Stimulated activated CD8-positive, alpha-beta memory T cell treated with anti-CD3 and anti-CD28 coated beads, Interleukin-2, amount 100 ng/mL, for 48 hours (primary cell): ENCODE data around the gene ATP6V1C2.
A peak's percentile ranks its signal among the peaks of the same experiment; 100 is the strongest.
"Not testable (repeated sequence)": the region's sequence is repeated elsewhere in the genome, so short reads cannot be mapped to it uniquely, and the experiment has no call there.

Experiments
- DNase-seq, 2 donors: peaks; one replicate each; pipeline ENCODE4 v3.0.0-alpha.2; 2020; ENCODE audit warnings: low read depth in 2 of 2

Gene ATP6V1C2

DNA sequence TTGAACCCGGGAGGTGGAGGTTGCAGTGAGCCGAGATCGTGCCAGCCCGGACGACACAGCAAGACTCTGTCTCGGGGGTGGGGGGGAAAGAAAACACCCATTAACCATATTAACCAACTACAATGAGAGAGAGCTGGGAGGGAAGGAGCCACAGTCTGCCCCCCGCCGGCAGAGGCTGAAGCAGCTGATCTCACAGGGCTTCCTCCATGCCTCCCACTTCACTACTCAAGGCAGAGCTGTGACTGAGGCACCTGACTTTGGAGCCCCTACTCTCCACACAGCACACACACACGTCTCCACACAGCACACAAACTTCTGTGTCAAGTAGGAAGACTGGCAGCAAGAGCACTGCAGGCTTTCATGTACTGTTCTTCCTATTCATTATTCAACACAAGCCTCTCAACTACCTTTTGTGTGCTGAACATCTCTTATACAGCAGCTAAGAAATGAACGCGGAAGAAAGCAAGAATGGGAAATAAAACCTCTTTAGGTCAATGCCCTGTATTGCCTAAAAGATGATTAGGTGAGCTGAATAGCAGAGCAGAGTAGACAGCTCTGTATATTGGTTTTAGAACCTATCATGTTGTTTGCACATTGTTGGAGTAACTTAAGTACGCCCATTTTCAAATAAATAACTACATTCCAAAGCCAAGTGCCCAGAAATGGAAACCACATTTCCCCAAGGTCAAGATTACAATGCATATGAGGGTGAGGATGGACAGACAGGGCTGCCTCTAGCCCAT is 65.0 kb downstream of the ATP6V1C2 start:
- no peak for DNase-seq

DNA sequence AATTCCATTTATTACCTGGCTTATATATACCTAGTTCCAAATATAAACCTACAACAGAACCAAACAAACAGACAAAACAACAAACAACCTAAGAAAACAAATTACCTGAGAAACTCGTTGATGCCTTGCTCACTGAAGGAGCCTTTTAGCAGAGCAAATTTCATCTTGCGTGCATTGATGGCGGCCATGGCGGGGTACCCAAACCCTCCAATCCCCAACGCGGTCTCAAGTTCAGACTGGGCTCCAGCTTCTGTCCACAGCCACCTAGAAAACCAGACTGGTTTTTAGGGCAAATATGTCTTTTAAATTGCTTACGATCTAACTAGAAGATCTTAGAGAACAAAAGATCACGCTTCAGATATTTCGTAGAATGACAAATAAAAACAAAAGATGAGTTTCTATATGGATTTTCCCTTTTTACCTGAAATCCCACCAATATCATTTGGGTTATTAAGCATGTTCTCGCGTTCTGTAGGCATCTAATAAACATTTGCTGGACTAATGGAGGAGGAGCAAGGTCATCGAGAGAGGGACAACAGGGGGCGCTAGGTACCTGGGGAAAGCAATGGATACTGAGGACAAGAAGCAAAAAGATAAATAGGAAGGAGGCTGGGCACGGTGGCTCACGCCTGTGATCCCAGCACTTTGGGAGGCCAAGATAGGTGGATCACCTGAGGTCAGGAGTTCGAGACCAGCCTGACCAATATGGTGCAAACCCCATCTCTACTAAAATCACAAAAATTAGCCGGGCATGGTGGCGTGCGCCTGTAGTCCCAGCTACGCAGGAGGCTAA is 65.9 kb downstream of the ATP6V1C2 start:
- peak in 1 of 2 donors; percentile 21 for DNase-seq

DNA sequence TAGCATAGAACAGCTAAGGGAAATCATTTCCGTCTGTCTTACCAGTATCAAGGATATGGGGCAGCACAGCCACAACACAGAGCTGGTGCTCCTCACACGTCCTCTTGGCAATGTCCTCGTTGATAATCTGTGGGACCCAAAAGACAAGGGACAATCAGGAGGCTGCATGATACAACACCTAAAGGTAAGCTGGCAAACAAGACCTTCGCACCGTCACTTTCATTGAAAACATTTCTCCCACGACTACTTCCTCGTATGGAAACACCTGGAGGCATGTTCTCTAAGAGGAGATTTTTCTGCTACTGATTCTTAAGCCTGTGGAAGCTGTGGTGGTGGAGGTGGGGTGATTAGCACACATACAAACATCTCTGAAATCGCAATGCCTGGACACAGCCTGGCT is 67.4 kb downstream of the ATP6V1C2 start:
- no peak for DNase-seq

DNA sequence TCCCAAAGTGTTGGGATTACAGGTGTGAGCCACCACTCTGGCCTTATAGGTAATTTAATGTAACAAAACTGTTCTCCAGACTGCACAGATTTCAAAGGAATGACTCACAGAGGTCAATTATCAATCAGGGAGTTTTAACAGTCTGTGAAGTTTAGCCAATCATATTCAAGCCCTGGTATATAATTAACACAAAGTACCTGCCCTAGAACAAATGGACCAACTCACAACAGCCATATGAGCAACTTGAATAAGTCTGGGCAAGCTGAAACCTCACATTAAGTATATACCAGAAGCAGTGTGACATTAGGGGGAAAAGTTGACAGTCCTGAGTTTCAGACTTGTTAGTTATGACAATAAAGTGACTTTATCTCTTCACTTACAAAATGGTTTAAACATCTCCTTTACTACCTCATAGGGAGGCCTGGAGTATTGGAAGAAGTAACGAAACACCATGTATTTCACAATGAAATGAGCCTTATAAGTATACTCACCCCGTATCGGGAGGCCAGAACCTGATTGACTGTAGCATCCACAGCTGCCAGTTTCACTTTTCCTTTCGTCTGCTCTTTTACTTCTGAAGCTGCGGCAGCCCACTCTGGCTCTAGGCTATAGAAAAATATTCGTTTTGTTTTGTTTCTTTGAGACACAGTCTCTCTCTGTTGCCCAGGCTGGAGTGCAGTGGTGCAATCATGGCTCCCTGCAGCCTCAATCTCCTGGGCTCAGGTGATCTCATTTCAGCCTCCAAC is 69.0 kb downstream of the ATP6V1C2 start:
- DNase-seq, result no peak

DNA sequence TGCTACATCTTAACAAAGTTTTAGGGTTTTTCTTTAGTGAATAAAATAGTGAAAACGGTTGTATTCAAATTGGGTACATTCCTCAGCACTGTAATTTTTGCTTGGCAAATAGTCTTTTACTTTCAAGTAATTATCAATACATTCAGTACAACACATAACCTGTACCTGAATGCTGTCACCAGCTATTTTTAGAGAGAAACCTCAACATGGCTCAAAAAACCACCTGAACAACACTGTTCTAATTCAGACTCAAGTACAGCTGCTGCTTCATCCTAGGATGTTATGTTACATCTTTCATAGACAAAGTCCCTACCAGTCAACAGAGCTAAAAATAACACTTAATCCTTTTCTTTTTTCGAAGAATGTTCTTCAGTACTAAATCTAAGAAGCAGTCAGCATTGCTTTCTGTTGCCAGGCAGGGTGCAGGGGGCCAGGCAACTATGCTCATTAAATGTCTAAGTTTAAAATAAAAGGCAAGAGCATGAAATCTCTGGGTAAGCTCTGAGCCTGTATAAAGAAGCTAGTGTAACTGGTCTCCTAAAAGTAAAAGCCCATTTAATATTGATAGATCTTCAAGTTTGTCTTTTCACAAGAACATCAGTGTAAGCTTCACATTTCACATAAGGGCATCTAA is 70.7 kb downstream of the ATP6V1C2 start:
- DNase-seq, result no peak

DNA sequence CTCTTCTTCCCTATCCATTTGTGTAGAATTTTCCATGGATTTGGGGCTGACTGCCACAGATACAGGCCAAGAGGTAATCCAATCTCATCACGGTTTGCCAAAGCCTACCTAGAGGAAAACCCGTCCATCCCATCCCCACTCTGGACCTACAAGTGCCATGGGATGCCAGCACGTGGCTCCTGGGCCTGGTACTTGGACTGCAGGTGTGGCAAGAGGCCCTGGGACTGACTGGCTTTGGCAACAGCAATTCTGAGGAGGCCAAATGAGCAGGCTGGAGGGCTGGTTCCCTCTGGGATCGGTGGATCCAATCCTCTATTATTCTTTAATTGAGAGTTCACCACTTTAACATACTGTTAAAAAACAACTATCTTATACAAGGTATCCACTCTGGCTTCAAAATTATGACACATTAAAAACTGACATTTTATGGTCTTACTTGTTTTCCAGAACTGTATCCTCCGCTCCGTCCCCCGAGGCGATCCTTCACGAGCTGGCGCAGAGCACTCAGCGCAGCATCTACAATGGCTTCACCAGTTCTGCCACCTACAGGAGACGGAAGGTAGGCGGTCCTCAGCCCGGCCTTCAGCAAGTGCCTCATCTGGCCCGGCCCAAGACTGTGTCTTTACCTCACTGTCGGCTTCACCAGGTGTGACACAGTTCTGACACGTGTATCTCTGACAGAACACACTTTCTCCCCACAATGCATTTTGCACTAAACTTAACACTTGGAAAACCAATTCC is 71.4 kb downstream of the ATP6V1C2 start:
- no peak for DNase-seq

DNA sequence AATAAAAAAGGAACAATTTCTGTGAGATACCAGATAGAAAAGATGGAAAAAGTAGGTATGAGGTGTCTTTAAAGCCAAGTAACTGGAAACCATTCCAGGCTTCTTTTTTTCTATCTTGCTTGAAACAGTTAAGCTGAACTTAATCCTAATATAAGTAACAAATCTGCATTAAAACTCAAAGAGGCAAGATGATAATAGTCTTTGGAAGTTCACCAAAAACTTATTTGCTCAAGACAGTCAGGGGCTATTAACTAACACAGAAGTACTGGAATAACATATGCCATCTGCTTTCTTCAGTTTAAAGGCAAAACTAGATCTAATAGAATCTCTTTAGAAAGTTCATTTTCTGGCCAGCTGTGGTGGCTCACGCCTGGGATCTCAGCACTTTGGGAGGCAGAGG is 72.4 kb downstream of the ATP6V1C2 start:
- DNase-seq, result no peak

DNA sequence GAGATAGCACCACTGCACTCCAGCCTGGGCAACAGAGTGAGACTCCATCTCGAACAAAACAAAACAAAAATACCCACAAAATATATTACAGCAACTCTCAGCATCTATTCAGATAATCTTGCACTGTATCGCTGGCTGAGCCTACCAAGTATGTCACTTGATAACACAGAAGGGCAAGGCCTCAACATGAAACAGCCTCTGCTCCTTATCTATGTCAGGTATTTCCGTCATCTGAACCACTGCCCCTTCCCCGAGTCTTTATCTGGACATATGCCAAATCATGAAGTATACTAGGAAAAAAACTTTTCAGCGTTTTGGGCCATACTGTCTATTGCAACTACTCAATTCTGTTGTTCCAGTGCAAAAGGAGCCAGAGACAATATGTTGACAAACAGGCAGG is 73.4 kb downstream of the ATP6V1C2 start:
- no peak for DNase-seq

DNA sequence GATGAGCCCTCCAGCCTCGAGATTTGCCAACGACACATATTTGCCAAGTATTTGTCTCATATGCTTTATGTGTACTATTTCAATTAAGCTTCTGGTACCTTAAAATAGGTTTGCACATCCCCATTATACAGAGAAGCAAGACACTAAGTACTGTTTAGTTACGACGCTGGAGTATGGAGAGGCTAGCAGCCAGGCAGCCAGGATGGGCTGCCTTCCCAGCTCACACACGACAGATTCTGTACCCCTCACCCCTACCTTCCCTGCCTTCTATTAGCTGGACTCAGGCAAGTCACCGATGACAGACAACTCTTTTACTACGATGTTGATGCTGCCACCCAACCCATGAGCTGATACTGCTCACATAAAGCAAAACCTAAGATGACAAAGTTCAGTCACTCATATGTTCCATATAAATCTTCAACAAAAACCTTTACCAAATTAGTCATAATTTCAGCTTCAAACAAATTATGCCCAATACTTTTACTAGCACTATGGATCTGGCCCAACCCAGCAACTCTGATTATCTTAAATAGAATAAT is 74.1 kb downstream of the ATP6V1C2 start:
- DNase-seq, result no peak

DNA sequence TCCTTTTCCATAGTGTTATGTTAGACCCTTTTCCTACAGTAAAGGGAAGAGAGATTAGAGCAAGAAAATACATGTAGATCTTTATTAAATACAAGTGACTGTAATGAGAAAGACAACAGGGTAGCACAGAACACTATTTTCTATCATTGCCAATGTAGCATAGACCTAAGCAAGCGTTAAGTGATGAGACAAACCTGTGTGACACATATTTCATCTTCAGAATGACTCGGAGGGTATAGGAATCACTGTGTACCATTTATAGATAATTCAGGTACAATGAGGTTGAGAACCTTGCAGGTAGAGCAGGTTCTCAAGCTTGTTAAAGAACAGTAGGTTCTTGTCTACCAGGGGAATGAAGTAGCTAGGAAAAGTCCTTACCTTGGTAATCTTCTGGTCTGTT is 75.3 kb downstream of the ATP6V1C2 start:
- no peak for DNase-seq

DNA sequence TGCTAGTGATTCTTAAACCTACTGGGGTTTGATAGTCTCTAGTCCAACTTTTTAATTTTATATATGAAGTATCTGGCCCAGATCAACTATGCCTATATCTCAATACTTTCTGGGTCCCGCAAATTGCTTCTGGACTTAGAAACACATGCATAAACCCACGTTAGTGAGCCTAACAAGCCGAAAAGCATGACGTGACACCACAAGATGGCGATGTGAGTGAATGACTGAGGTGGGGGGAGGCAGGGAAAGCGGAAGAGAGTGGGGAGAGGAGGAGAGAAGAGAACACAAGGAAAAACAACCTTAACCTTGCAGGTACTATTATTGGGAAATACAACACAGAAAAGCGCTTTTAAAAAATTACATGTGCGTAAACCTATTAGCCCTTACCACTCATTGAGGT is 77.4 kb downstream of the ATP6V1C2 start:
- DNase-seq, result no peak

DNA sequence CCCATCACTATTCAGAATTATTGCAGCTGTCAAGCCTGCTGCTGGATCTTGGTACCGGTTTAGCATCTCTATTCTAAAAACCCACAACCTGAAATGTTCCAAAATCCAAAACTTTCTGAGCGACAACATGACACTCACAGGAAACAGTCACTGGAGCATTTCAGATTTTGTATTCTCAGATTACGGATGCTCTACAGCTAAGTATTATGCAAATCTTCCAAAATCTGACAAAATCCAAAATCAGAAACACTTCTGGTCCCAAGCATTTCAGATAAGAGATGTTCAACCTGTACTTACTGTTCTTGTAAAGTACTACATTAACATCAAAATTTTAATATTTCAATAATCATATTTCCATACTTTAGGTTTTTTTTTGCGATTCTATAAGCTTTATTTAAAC is 78.7 kb downstream of the ATP6V1C2 start:
- no peak for DNase-seq

DNA sequence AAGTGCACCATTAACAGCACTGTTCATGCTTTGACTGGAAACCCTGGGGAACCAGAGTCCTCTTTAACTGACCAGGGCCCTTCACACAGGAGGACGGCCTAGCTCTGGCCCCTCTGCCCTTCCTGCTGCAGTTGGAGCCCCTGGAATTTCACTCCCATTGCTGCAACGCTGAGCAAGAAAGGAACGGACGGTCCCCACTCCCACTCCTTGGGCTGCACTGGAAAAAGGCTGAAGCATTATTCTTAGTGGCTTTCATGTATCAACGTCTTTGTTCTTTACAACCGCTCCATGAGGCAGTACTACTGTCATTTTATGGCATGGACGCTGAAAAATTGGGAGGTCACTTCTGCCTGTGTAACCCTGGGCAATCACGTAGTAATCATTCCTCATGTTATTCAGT is 81.2 kb downstream of the ATP6V1C2 start:
- DNase-seq, result no peak

DNA sequence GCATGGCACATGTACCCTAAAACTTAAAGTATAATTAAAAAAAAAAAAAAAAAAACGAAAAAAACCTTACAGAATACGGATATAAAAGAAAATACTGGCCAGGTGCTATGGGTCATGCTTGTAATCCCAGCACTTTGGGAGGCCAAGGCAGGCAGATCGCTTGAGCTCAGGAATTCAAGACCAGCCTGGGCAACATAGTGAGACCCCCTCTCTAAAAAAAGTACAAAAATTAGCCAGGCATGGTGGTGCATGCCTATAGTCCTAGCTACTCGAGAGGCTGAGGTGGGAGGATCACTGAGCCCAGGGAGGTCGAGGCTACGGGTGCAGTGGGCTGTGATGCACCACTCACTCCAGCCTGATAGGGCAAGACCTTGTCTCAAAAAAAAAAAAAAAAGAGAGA is 84.6 kb downstream of the ATP6V1C2 start:
- DNase-seq, result not testable (repeated sequence)

DNA sequence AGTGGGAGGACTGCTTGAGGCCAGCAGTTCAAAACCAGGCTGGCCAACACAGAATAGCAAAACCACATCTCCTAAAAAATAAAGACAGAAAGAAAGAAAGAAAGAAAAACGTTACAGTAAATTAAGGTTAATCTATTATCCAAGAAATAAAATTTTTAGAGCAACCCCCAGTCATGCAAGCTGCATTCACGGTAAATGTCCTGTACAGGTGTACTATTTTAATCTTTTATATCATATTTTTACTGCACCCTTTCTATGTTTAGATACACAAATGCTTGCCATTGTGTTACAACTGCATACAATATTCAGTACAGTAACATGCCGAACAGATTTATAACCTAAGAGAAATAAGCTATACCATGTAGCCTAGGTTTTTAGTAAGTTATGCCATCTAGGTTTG is 85.1 kb downstream of the ATP6V1C2 start:
- DNase-seq, result no peak

DNA sequence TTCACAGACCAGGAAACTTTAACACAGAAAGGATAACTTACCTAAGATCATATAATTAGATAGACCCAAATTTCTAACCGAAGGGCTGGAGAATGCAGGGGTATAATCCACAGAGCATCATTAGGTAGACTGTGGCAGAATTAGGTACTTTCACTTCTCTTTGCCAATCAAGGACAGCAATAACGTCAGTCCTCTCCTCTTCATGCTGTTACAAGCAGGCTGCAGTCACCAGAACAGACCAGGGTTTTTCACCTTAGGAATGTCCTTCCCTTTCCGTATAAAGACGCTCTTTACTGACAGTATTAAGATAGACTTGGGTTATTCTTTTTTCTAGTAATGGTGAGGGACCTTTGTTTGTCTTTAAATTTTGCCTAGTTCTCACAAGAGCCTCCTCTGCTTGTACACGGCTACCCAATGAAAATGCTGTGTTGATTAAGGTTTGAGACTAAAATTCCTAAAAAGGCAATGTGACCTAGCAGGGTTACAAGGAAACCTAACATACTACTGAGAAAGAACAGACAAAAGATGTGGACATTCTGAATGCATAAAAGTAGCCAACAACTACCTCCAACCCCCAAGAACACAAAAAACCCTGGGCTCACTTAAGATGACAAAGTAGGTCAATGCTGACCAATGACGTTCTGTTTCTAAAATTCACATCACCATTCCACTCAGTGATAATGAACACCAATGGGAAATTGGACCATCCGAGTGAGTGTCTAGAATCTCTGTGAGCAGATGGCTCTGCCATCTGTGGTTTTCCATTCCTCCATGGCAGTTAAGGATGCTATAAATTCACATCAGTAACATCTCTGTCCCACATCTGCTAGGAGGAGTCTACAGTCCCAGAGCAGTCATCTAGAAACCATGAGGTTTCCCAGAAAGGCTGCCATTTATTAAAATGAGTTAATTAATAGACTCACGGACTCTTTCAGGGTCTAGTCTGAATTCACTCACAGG is 89.1 kb downstream of the ATP6V1C2 start:
- no peak for DNase-seq

DNA sequence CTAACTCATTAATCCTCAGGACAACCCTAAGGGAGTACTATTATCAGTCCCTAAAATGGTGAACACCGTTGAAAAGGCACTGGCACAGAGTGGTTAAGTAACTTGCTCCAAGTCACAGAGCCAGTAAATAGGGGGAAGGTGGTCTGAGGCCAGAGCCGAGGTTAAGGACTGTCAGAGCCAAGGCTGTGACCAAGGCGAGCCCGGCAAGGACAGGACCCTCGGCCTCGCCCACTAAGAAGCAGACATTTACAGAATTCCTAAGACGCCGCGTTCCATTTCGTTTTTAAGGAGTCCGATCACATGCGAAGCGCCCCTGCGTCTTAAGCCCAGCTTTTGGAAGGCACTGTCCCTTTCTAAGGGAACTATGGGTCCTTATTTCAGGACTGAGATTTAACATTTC is 90.1 kb downstream of the ATP6V1C2 start:
- DNase-seq, result no peak

DNA sequence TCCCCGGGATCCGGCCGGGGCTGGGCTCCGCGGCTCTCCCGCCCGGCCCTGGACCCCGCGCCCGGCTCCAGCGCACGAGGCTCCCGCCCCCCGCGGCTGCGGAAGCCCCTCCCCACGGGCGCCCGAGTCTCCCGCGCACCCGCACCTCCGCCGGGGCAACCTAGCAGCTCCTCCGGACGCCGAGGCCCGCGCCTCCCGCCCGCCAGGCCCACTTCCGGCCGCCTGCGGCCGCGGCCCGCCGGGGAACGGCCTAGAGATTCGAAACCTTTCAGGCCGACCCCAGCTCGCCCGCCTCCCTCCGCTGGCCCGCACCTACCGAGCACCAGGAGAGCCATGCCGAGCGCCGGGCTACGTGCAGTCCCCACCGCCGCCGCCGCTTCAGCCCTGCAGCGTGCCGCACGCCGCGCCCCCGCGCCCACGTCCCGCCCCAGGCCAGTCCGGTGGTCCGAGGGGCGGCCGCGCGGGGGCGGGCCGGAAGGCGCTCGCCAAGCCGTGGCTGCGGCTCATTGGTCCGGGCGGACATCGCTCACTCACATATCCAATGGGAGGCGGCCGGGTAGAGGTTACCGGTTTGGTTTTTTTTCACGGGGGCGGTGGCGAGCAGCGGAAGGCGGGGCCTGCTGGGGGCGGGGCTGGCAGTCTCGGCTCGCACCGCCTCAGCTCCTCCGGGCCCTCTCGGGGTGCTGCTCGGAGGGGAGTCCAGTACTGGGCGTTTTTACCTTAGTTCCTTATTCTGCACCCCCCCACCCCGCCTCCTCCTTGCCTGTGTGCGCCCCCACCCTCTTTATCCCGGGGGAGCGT is 91.1 kb downstream of the ATP6V1C2 start, which contains the start of gene PDIA6:
PDIA6 (minus strand) TSS at position 424 of the 801 bp plus-strand sequence; CDS start at position 335, 89 bp downstream.
- DNase-seq, result peak; percentile 91 to 94
